IPS DF 6.9 (cell line): Measurements from ENCODE around the gene CHKB.

ENCODE experiments used
- DNase-seq: peaks from one replicate; pipeline ENCODE4 v3.0.0-alpha.2; 2013; ENCODE audit warnings: low read depth, low spot score
- H3K27ac ChIP-seq: one replicate; pipeline ENCODE4 v1.5.1; 2013; ENCODE audit warnings: low read length, control low read depth
- H3K27me3 ChIP-seq: 2 replicates; pipeline ENCODE4 v1.6.1; 2013; ENCODE audit warnings: mild to moderate bottlenecking, low read length; ENCODE audit not compliant: control insufficient read depth, insufficient read depth
- H3K36me3 ChIP-seq: 2 replicates; pipeline ENCODE4 v1.6.1; 2013; ENCODE audit warnings: low read length; ENCODE audit not compliant: control insufficient read depth, insufficient read depth
- H3K4me1 ChIP-seq: 2 replicates; pipeline ENCODE4 v1.6.1; 2013; ENCODE audit warnings: low read length; ENCODE audit not compliant: control insufficient read depth, insufficient read depth
- H3K4me3 ChIP-seq: 2 replicates; pipeline ENCODE4 v1.5.1; 2013; ENCODE audit warnings: mild to moderate bottlenecking, low read length
- H3K9me3 ChIP-seq: 2 replicates; pipeline ENCODE4 v1.6.1; 2013; ENCODE audit warnings: low read length, inconsistent platforms; ENCODE audit not compliant: control insufficient read depth, insufficient read depth
- WGBS: extraction: QIAGEN DNeasy Blood & Tissue Kit; methylation state at CpG from one replicate; pipeline ENCODE4 v1.1.7; 2013; ENCODE audit warnings: mixed read lengths, missing lambda C conversion rate; ENCODE audit not compliant: insufficient read length, insufficient coverage; 5-methylcytosine and 5-hydroxymethylcytosine counted together

Gene CHKB

DNA sequence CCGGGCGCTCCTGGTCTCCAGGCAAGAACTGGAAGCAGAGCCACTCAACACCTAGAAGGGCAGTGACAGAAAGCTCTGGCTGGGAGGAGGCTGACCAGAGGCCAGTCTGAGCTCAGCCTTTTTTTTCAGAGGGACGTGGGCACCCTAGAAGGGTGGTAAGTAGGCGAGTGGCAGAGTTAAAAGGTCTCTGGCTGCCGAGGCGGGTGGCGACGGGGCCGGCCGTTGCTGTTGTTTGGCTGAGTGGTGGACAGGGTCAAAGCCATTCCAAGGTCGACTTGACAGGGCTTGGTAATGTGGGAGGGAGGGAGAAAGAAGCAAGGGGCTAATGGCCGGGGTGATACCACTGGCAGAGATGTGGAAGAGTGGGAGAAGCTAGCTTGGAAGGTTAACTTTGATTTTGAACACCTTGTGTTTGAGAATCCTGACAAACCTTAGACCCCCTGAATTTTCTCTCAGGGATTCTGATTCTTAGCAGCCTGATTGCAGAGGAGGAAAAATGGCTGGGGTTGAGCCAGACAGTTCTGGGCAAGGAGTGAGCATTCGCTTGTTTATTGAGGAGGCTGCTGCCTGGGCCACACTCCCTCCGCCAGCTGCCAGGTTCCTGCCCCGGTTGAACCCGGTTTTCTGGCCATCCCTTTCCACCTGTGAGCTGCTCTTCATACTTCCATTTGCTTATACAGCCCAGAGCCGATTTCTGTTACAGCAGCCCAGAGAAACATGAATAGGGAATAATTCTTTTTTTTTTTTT lies 19.1 kb downstream of the CHKB start:
- Histone ChIP-seq H3K9me3 (no peaks in the 10 kb centered on the region), H3K4me1 (no peaks in the 10 kb centered on the region), H3K27me3 (no peaks in the 10 kb centered on the region), H3K36me3 (0 out of 2 replicates have a peak, but pooled peaks cover 1% of the 10 kb centered on the region), H3K27ac (no peak overlapping the region), H3K4me3 (peak overlapping the region; percentile 29; the same call in 1 of the 2 replicates)
- no peak for DNase-seq
- no CpG with 5 or more reads among the region's 17 CpGs for WGBS

DNA sequence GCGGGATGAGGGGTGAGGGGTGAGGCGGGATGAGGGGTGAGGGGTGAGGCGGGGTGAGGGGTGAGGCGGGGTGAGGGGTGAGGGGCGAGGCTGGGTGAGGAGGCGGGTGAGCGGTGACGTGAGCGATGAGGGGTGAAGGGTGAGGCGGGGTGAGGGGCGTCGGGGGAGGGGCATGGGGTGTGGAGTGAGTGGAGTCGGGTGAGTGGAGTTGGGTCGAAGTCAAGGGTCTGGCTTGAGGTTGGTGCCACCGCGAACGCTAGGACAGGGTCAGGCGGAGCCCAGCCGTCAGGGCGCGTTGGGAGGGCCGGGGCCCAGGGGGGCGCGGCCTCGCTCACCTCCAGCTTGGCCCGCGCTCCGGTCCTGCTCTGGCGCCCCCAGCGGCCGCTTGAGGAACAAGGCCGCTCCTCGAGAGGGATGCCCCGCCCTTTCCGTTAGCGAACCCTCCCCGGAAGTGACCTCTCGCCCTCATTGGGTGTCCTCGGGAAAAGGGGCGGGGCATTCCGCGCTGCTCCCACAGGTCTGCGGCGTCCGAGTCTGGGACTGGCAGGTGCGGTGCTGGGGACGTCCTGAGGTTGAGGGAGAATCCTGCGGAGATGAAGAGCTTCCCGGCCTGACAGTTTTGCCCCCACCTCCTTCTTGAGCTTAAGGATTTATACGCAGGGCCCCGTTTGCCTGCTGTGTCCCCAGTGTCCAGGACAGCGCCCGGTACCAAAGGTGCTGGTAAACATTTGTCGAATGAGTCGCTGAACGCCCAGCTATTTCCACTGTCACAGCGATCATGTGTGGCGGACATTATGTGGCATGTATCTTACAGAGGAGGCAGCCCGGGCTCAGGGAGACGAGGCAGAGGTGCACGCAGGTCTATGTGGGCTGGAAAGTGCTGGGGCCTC lies 19.9 kb downstream of the CHKB start, which contains the start of gene SYCE3:
TSS of gene SYCE3 (minus strand) at position 397 of the 890 bp plus-strand sequence. CDS start 6,514 bp downstream, outside the sequence.
- H3K4me3 ChIP-seq: peak within 1 kb of the TSS; percentile 29; the same call in 1 of the 2 replicates
- no CpG with 5 or more reads among the region's 61 CpGs for WGBS
- no peaks in the 10 kb centered on the region for H3K36me3 ChIP-seq
- no peaks in the 10 kb centered on the region for H3K4me1 ChIP-seq
- H3K9me3 ChIP-seq: no peaks in the 10 kb centered on the region
- no peaks in the 10 kb centered on the region for H3K27me3 ChIP-seq
- no peak within 1 kb of the TSS for H3K27ac ChIP-seq
- peak; percentile 84 for DNase-seq

DNA sequence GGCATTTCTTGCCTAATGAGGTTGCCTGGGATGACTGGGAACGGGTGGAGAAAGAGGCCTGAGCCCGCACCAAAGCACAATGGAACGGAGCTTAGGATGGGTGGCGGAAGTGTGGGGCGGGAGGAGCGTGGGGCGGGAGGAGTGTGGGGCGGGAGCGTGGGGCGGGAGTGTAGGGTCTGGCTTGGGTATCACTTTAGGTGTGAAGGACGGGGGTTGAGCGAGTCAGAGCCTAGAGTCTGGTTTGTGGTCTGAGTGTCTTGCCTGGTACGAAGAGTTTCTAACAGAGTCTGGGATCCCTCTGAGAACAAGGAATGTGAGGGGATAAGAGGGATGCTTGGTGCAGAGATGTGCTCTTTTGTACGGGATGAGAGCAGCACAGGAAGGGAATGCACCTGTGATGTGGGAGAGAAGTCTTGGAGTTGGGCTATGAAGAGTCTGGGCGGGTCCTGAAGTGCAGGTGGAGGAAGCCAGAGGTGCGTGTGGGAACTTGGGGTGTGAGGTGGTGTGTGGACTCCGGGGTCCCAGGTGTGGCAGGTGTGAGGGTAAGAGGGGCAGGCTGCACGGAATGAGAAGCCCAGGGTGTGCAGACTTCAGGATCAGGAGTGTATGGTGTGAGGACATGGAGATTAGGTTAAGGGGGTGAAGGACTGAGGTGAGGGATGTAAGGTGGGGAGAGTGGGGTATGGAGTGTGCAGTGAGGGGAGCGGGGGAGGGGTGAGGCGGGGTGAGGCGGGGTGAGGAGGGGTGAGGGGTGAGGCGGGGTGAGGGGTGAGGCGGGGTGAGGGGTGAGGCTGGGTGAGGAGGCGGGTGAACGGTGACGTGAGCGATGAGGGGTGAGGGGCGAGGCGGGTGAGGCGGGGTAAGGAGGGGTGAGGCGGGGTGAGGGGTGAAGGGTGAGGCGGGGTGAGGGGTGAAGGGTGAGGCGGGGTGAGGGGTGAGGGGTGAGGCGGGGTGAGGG lies 21.0 kb downstream of the CHKB start:
- Histone ChIP-seq H3K36me3 (no peaks in the 10 kb centered on the region), H3K9me3 (no peaks in the 10 kb centered on the region), H3K27me3 (no peaks in the 10 kb centered on the region), H3K27ac (no peak overlapping the region), H3K4me3 (no peak overlapping the region), H3K4me1 (no peaks in the 10 kb centered on the region)
- DNase-seq: no peak
- no CpG with 5 or more reads among the region's 34 CpGs for WGBS

DNA sequence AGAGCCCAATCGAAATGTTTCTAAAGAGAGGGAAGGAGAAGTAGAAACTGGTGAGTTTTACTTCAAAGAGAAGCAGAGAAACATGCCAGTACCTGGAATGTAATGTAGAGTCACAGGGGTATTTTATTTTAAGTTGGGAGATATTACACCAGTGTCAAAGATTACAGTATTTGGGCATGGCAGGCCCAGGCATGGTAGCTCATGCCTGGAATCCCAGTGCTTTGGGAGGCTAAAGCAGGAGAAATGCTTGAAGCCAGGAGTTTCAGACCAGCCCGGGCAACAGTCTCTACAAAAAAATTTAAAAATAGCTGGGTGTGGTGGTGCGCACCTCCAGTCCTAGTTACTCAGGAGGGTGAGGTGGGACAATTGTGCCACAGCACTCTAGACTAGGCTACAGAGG lies 22.6 kb downstream of the CHKB start:
- no peak for DNase-seq
- Histone ChIP-seq H3K9me3 (no peaks in the 10 kb centered on the region), H3K36me3 (no peaks in the 10 kb centered on the region), H3K27me3 (no peaks in the 10 kb centered on the region), H3K4me1 (no peaks in the 10 kb centered on the region), H3K4me3 (no peak overlapping the region), H3K27ac (no peak overlapping the region)
- WGBS: no CpG with 5 or more reads among the region's 3 CpGs

DNA sequence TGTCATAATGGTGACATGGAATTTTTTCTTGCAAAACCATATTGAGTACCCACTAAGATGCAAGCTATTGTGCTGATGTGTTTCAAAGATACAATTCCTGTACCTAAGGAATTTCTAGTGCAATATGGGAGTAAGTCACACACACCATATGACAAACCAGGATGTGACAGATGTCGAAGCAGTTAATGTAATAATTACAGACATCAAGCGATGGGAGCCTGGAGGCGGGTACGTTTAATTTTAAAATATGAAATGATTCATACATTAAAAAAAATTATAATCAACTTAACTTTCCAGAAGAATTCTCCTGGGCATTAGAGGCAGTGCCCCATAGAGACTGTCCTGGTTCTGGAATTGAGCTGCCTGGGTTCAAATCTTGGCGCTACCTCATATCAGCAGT lies 25.9 kb downstream of the CHKB start:
- H3K4me3 ChIP-seq: no peak overlapping the region
- H3K27ac ChIP-seq: no peak overlapping the region
- DNase-seq: no peak
- no peaks in the 10 kb centered on the region for H3K36me3 ChIP-seq
- no peaks in the 10 kb centered on the region for H3K4me1 ChIP-seq
- no CpG with 5 or more reads among the region's 5 CpGs for WGBS
- H3K9me3 ChIP-seq: no peaks in the 10 kb centered on the region
- H3K27me3 ChIP-seq: no peaks in the 10 kb centered on the region

DNA sequence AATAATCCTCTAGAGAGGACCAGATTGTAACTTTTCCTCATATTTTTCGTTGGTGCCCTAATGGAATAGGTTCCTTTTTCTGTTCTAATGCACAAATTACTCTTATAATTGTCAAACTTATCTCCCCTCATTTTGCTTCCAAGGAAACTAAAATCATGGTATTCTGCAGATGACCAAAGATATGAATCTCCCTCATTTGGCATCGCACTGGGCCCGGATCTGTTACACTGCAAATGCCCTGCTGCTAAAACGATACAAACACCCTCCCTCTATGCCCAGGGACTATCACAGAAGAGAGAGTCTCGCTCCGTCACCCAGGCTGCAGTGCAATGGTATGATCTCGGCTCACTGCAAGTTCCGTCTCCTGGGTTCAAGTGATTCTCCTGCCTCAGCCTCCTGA lies 29.3 kb downstream of the CHKB start:
- H3K4me1 ChIP-seq: peaks cover 1% of the 10 kb centered on the region; the same call in 1 of the 2 replicates
- H3K27me3 ChIP-seq: no peaks in the 10 kb centered on the region
- no peak overlapping the region for H3K4me3 ChIP-seq
- no peak overlapping the region for H3K27ac ChIP-seq
- H3K9me3 ChIP-seq: no peaks in the 10 kb centered on the region
- no peak for DNase-seq
- no peaks in the 10 kb centered on the region for H3K36me3 ChIP-seq
- WGBS: no CpG with 5 or more reads among the region's 8 CpGs

DNA sequence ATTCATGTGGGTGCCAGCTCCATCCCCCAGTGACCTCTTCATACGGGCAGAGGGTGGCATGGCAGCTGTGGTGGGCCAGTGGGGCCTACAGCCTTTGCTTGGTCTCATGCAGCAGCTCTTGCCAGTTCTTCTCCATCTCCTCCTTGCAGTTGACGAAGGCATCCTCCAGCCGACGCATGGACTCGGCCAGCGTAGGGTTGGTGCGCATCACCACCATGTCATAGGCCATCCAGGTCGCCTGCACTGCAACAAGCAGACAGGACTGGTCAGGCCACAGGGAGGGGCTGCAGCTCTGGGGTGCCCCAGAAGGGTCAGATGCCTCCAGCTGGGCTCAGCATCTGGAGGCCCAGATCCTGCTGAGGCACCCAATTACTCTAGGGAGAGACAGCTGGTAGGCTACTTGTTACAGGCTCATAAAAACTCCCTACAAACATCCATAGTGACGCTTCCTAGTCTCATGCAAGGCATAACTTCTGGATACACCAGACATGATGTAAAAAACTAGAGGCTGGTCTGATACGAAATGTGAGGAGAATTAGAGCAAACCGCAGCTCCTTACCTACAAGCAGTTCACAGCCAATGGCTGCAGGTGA lies 31.4 kb downstream of the CHKB start:
- peaks cover 1% of the 10 kb centered on the region; the same call in 1 of the 2 replicates for H3K4me1 ChIP-seq
- no peak for DNase-seq
- no peak overlapping the region for H3K4me3 ChIP-seq
- no peaks in the 10 kb centered on the region for H3K36me3 ChIP-seq
- H3K27ac ChIP-seq: no peak overlapping the region
- WGBS: no CpG with 5 or more reads among the region's 11 CpGs
- no peaks in the 10 kb centered on the region for H3K27me3 ChIP-seq
- H3K9me3 ChIP-seq: no peaks in the 10 kb centered on the region

DNA sequence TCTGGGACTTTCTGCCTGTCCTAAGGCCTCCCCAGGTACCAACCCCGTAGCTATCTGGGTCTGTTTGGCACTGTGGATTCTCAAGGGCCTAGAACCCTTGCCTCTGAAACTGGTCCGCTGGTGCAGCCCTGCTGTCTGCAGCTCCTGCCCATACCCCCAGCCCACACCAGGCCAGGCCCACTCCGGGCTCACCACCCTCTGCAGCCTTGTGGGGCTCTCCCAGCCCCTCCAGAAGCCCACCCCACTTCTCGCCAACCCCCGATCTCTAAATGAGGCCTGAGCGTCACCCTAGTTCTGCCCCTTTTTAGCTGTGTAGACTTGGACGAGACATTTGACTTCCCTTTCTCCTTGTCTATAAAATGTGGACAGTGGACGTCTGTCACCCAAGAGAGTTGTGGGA lies 32.3 kb downstream of the CHKB start:
- Histone ChIP-seq H3K27me3 (no peaks in the 10 kb centered on the region), H3K4me3 (no peak overlapping the region), H3K9me3 (no peaks in the 10 kb centered on the region), H3K27ac (no peak overlapping the region), H3K4me1 (peaks cover 1% of the 10 kb centered on the region; the same call in 1 of the 2 replicates), H3K36me3 (no peaks in the 10 kb centered on the region)
- WGBS: no CpG with 5 or more reads among the region's 8 CpGs
- DNase-seq: no peak

DNA sequence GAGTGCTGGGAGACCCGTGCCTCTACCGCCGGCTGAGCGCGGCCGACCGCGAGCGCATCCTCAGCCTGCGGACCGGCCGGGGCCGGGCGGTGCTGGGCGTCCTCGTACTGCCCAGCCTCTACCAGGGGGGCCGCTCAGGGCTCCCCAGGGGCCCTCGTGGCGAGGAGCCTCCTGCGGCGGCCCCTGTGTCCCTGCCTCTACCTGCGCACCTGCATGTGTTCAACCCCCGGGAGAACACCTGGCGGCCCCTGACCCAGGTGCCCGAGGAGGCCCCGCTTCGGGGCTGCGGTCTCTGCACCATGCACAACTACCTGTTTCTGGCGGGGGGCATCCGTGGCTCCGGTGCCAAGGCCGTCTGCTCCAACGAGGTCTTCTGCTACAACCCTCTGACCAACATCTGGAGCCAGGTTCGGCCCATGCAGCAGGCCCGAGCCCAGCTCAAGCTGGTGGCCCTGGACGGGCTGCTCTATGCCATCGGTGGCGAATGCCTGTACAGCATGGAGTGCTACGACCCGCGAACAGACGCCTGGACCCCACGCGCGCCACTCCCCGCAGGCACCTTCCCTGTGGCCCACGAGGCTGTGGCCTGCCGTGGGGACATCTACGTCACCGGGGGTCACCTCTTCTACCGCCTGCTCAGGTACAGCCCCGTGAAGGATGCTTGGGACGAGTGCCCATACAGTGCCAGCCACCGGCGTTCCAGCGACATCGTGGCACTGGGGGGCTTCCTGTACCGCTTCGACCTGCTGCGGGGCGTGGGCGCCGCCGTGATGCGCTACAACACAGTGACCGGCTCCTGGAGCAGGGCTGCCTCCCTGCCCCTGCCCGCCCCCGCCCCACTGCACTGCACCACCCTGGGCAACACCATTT lies 33.5 kb downstream of the CHKB start:
- no peak for DNase-seq
- Histone ChIP-seq H3K27ac (no peak overlapping the region), H3K4me1 (peaks cover 1% of the 10 kb centered on the region; the same call in 1 of the 2 replicates), H3K9me3 (no peaks in the 10 kb centered on the region), H3K4me3 (no peak overlapping the region), H3K36me3 (no peaks in the 10 kb centered on the region), H3K27me3 (no peaks in the 10 kb centered on the region; the same call in 1 of the 2 replicates)
- WGBS: no CpG with 5 or more reads among the region's 68 CpGs
